ENCODE data around the gene MAJIN. TPM values are rescaled to one million over a fixed set of nuclear protein-coding genes. Genes with fewer than 3 reads are reported as not detected.

The MAJIN gene
- total RNA-seq, 1 experiment from 2014 or later: not detected

DNA sequence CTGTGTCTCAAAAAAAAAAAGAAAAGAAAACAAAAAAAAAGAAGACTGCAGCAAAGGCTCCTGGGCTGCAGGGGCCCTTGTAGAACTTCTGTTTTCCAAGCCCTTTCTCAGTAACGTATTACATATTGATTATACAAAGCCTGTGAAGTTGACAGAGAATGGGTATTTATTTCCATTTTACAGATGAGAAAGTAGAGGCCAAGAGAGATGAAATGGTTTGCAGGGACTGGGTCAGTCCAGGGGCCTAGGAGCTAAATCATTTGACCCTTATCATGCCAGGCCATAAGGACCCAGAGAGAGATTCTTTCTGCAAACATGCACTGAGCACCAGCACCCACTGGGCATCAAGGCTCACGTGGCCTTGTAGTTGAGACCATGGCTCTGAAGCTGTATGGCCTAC is 43.0 kb downstream of the MAJIN start:
- no peak for TF ChIP-seq PRRX2 (CRISPR knock-in tag; IDR thresholded peaks at IDR 0.05)
- TF ChIP-seq, protein P1, sequence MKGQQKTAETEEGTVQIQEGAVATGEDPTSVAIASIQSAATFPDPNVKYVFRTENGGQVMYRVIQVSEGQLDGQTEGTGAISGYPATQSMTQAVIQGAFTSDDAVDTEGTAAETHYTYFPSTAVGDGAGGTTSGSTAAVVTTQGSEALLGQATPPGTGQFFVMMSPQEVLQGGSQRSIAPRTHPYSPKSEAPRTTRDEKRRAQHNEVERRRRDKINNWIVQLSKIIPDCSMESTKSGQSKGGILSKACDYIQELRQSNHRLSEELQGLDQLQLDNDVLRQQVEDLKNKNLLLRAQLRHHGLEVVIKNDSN (CRISPR knock-in tag; IDR thresholded peaks at IDR 0.05): no peak
- TF ChIP-seq, protein P2, sequence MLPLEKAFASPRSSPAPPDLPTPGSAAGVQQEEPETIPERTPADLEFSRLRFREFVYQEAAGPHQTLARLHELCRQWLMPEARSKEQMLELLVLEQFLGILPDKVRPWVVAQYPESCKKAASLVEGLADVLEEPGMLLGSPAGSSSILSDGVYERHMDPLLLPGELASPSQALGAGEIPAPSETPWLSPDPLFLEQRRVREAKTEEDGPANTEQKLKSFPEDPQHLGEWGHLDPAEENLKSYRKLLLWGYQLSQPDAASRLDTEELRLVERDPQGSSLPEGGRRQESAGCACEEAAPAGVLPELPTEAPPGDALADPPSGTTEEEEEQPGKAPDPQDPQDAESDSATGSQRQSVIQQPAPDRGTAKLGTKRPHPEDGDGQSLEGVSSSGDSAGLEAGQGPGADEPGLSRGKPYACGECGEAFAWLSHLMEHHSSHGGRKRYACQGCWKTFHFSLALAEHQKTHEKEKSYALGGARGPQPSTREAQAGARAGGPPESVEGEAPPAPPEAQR (CRISPR knock-in tag; IDR thresholded peaks at IDR 0.05): no peak
- no peak for TF ChIP-seq ZNF121 (CRISPR knock-in tag; IDR thresholded peaks at IDR 0.05)
- TF ChIP-seq, protein P3, sequence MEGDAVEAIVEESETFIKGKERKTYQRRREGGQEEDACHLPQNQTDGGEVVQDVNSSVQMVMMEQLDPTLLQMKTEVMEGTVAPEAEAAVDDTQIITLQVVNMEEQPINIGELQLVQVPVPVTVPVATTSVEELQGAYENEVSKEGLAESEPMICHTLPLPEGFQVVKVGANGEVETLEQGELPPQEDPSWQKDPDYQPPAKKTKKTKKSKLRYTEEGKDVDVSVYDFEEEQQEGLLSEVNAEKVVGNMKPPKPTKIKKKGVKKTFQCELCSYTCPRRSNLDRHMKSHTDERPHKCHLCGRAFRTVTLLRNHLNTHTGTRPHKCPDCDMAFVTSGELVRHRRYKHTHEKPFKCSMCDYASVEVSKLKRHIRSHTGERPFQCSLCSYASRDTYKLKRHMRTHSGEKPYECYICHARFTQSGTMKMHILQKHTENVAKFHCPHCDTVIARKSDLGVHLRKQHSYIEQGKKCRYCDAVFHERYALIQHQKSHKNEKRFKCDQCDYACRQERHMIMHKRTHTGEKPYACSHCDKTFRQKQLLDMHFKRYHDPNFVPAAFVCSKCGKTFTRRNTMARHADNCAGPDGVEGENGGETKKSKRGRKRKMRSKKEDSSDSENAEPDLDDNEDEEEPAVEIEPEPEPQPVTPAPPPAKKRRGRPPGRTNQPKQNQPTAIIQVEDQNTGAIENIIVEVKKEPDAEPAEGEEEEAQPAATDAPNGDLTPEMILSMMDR (IDR thresholded peaks at IDR 0.05): no peak
- TF ChIP-seq, protein P4, sequence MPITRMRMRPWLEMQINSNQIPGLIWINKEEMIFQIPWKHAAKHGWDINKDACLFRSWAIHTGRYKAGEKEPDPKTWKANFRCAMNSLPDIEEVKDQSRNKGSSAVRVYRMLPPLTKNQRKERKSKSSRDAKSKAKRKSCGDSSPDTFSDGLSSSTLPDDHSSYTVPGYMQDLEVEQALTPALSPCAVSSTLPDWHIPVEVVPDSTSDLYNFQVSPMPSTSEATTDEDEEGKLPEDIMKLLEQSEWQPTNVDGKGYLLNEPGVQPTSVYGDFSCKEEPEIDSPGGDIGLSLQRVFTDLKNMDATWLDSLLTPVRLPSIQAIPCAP (CRISPR knock-in tag; IDR thresholded peaks at IDR 0.05): no peak
- TF ChIP-seq, protein P5, sequence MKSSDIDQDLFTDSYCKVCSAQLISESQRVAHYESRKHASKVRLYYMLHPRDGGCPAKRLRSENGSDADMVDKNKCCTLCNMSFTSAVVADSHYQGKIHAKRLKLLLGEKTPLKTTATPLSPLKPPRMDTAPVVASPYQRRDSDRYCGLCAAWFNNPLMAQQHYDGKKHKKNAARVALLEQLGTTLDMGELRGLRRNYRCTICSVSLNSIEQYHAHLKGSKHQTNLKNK (CRISPR knock-in tag; IDR thresholded peaks at IDR 0.05): no peak
- TF ChIP-seq NR1H2 (CRISPR knock-in tag; IDR thresholded peaks at IDR 0.05): no peak
- no peak for TF ChIP-seq NFATC4 (CRISPR knock-in tag; IDR thresholded peaks at IDR 0.05)
- H3K4me1 Mint-ChIP-seq: no peaks in the 10 kb centered on the region; the same call in 1 of the 2 replicates
- no peaks in the 10 kb centered on the region for H3K27me3 Mint-ChIP-seq (ENCODE audit: low read depth)
- H3K36me3 Mint-ChIP-seq: peaks cover 3% of the 10 kb centered on the region
- ATAC-seq (no peak), DNase-seq (ENCODE audit: low spot score) (no peak)
- H3K9me3 Mint-ChIP-seq: no peaks in the 10 kb centered on the region
- H3K4me3 Mint-ChIP-seq: no peak overlapping the region
- CTCF ChIA-PET: no interaction called here
- no peak overlapping the region for H3K27ac Mint-ChIP-seq
- POLR2A ChIA-PET: no interaction called here

DNA sequence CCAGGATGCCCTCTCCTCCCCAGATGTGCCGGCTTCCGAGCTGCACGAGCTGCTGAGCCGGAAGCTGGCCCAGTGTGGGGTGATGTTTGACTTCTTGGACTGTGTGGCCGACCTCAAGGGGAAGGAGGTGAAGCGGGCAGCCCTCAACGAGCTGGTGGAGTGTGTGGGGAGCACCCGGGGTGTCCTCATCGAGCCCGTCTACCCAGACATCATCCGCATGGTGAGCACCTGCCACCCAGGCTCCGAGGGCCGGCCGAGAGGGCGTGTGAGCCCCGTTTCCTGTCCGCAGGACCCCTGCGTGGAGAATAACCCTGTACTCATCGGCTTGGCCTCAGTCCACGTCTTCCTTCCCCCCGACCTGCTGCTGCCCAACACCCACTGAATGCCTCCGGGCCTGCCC is 45.2 kb downstream of the MAJIN start:
- Mint-ChIP-seq H3K4me3 (no peak overlapping the region), H3K9me3 (no peaks in the 10 kb centered on the region), H3K4me1 (no peaks in the 10 kb centered on the region; the same call in 1 of the 2 replicates), H3K36me3 (peaks cover 3% of the 10 kb centered on the region), H3K27ac (no peak overlapping the region), H3K27me3 (ENCODE audit: low read depth) (no peaks in the 10 kb centered on the region)
- ATAC-seq: no peak
- CTCF ChIA-PET: no interaction called here
- POLR2A ChIA-PET: no interaction called here
- TF ChIP-seq GABPB1 (CRISPR knock-in tag; IDR thresholded peaks at IDR 0.05): no peak
- no peak for TF ChIP-seq SMAD3 (CRISPR knock-in tag; IDR thresholded peaks at IDR 0.05; ENCODE audit: borderline replicate concordance)
- TF ChIP-seq, protein P4 (CRISPR knock-in tag; IDR thresholded peaks at IDR 0.05): no peak
- TF ChIP-seq FOXK1 (CRISPR knock-in tag; IDR thresholded peaks at IDR 0.05): no peak
- TF ChIP-seq, protein P2 (CRISPR knock-in tag; IDR thresholded peaks at IDR 0.05): no peak
- no peak for TF ChIP-seq NR1H2 (CRISPR knock-in tag; IDR thresholded peaks at IDR 0.05)
- no peak for TF ChIP-seq TCF7 (CRISPR knock-in tag; IDR thresholded peaks at IDR 0.05; ENCODE audit: low read depth)
- no peak for TF ChIP-seq KAT7 (CRISPR knock-in tag; IDR thresholded peaks at IDR 0.05; ENCODE audit: borderline replicate concordance)
- TF ChIP-seq ZNF671 (CRISPR knock-in tag; IDR thresholded peaks at IDR 0.05): no peak
- TF ChIP-seq FOXP1 (CRISPR knock-in tag; IDR thresholded peaks at IDR 0.05; ENCODE audit: borderline replicate concordance): no peak
- TF ChIP-seq NR2C2 (CRISPR knock-in tag; IDR thresholded peaks at IDR 0.05): no peak
- no peak for TF ChIP-seq ZNF219 (CRISPR knock-in tag; IDR thresholded peaks at IDR 0.05; ENCODE audit: borderline replicate concordance)
- no peak for DNase-seq (ENCODE audit: low spot score)

Data from WTC11 (cell line).